Right lobe of liver (tissue), 4 donors: ENCODE results near the gene FAM177A1.

ENCODE experiments used
- CTCF ChIP-seq, 4 donors: fragments of 200-600 bp in 3 of 4; fragments of 450-650 bp in 1 of 4; IDR thresholded peaks; one replicate each; pipeline versions ENCODE4 v1.5.1 to v1.8.0; 2016 to 2022; ENCODE audit warnings: antibody characterized with exemption in 4 of 4, mild to moderate bottlenecking in 2 of 4
- POLR2A ChIP-seq: fragments of 450-650 bp; IDR thresholded peaks from one replicate; pipeline ENCODE4 v1.6.1; 2017; ENCODE audit warnings: antibody characterized with exemption, mild to moderate bottlenecking
- donor health status: DM: no; HTN: no; CAD: no.
- donor health status: DM: no; HTN: no; CAD: no.
- donor health status: DM: no; HTN: yes; CAD: no.

GRCh38 chr14:35114036-35114435 is 68.0 kb downstream of the FAM177A1 start:
- TF ChIP-seq CTCF (IDR thresholded peaks at IDR 0.05) = no peak
- TF ChIP-seq POLR2A = no peak
